CD4-positive, alpha-beta memory T cell (primary cell): ENCODE results near the gene SRMS. TPM values are rescaled to one million over a fixed set of nuclear protein-coding genes. Genes with fewer than 3 reads are reported as not detected.

ENCODE experiments used
- CTCF ChIA-PET: fragments of 350-600 bp; sonication (Branson Sonifier 250); formaldehyde crosslinking; loops from one replicate; lab custom pipeline; 2021; ENCODE audit warnings: inconsistent platforms; ENCODE audit not compliant: partially characterized antibody; lab: Charles Lee
- POLR2A ChIA-PET: fragments of 350-600 bp; sonication (Branson Sonifier 250); formaldehyde crosslinking; loops from one replicate; lab custom pipeline; 2021; ENCODE audit not compliant: partially characterized antibody; lab: Charles Lee
- DNase-seq, 5 donors: peaks; one replicate each; pipeline versions ENCODE4 v3.0.0 to v3.0.0-alpha.2; 2020 to 2022; ENCODE audit warnings: mixed read lengths in 1 of 5
- H3K27ac ChIP-seq: one replicate; pipeline ENCODE4 v1.7.0; 2013; ENCODE audit warnings: low read depth, low read length
- H3K27me3 ChIP-seq: 2 replicates; pipeline ENCODE4 v1.7.0; 2013; ENCODE audit warnings: mild to moderate bottlenecking, low read length, moderate library complexity; ENCODE audit not compliant: insufficient read depth
- H3K36me3 ChIP-seq: 2 replicates; pipeline ENCODE4 v1.7.0; 2013; ENCODE audit warnings: mild to moderate bottlenecking, low read length, moderate library complexity; ENCODE audit not compliant: insufficient read depth
- H3K4me1 ChIP-seq: 2 replicates; pipeline ENCODE4 v1.7.0; 2013; ENCODE audit warnings: mild to moderate bottlenecking, low read length, moderate library complexity; ENCODE audit not compliant: insufficient read depth
- H3K4me3 ChIP-seq, 2 donors: one replicate each; pipeline ENCODE4 v1.7.0; 2013; ENCODE audit warnings: low read length in 2 of 2, mild to moderate bottlenecking in 1 of 2
- H3K9me3 ChIP-seq, 2 donors: one replicate each; pipeline ENCODE4 v1.7.0; 2013; ENCODE audit warnings: low read length in 2 of 2, control low read depth in 1 of 2; ENCODE audit not compliant: control insufficient read depth in 1 of 2
- H3K27ac Mint-ChIP-seq, 7 donors: one replicate each; pipeline ENCODE4 v1.8.0; 2020 to 2021; ENCODE audit warnings: mixed read lengths in 7 of 7, mild to moderate bottlenecking in 6 of 7, inconsistent platforms in 3 of 7, moderate library complexity in 3 of 7
- H3K27me3 Mint-ChIP-seq, 2 donors: one replicate each; pipeline ENCODE4 v1.8.0; 2020 to 2021; ENCODE audit warnings: mixed read lengths in 2 of 2
- H3K36me3 Mint-ChIP-seq, 2 donors: one replicate each; pipeline ENCODE4 v1.8.0; 2020 to 2021; ENCODE audit warnings: mixed read lengths in 2 of 2, inconsistent platforms in 1 of 2, mild to moderate bottlenecking in 1 of 2
- H3K4me1 Mint-ChIP-seq, 4 donors: one replicate each; pipeline ENCODE4 v1.8.0; 2020 to 2021; ENCODE audit warnings: mixed read lengths in 4 of 4, mild to moderate bottlenecking in 1 of 4
- H3K4me3 Mint-ChIP-seq, 8 donors: one replicate each; pipeline ENCODE4 v1.8.0; 2020 to 2021; ENCODE audit warnings: mixed read lengths in 8 of 8, mild to moderate bottlenecking in 7 of 8, moderate library complexity in 6 of 8, inconsistent platforms in 3 of 8
- H3K9me3 Mint-ChIP-seq, 8 donors: one replicate each; pipeline ENCODE4 v1.8.0; 2020 to 2021; ENCODE audit warnings: mixed read lengths in 8 of 8, mild to moderate bottlenecking in 5 of 8, inconsistent platforms in 3 of 8, moderate library complexity in 1 of 8
- intact Hi-C: fragments of 100-400 bp; cut with micrococcal nuclease; formaldehyde crosslinking; loops from one replicate; pipeline ENCODE4 v1.15.1; 2023
- polyA plus RNA-seq, 2 donors: library from polyadenylated mRNA; unstranded; fragments of 300-500 nt; fragmentation: Illumina TruSeq; gene quantifications; one replicate each; pipeline ENCODE4 v1.2.3, GENCODE V29; 2021
- total RNA-seq, 2 experiments: library from RNA; stranded (reverse); gene quantifications; one replicate each; pipeline ENCODE4 v1.2.3, GENCODE V29; 2021

SRMS gene
- total and polyA plus RNA-seq, 4 experiments from 2014 or later, result not detected

DNA sequence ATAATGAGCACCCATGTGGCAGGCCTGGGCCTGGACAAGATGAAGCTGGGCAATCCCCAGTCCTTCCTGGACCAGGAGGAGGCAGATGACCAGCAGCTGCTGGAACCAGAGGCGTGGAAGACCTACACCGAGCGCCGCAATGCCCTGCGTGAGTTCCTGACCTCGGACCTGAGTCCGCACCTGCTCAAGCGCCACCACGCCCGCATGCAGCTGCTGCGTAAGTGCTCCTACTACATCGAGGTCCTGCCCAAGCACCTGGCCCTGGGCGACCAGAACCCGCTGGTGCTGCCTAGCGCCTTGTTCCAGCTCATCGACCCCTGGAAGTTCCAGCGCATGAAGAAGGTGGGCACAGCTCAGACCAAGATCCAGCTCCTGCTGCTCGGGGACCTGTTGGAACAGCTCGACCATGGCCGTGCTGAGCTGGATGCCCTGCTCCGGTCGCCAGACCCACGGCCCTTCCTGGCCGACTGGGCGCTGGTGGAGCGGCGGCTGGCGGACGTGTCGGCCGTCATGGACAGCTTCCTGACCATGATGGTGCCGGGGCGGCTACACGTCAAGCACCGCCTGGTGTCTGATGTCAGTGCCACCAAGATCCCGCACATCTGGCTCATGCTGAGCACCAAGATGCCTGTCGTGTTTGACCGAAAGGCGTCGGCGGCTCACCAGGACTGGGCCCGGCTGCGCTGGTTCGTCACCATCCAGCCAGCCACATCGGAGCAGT lies 8.3 kb upstream of the SRMS start:
- Mint-ChIP-seq H3K36me3 (peaks cover 3 to 4% of the 10 kb centered on the region in 2 donors), H3K27ac (peak overlapping the region in 1 of 7 donors; percentile 27), H3K9me3 (no peaks in the 10 kb centered on the region), H3K4me3 (no peak overlapping the region), H3K27me3 (peaks cover 0 to 4% of the 10 kb centered on the region in 2 donors), H3K4me1 (peaks cover 5 to 27% (median 14%) of the 10 kb centered on the region in 4 donors)
- H3K4me3 ChIP-seq, result no peak overlapping the region
- POLR2A ChIA-PET, result interaction anchor here (1.1 to 2.3 kb wide), 5 partner anchors 12 to 79 kb away, joined by 3 to 11 read pairs (median 6); partner anchors contain the start of genes HELZ2, PPDPF and PTK6
- H3K4me1 ChIP-seq, result peaks cover 22% of the 10 kb centered on the region
- no peak for DNase-seq
- no peaks in the 10 kb centered on the region for H3K9me3 ChIP-seq
- peaks cover 8% of the 10 kb centered on the region for H3K36me3 ChIP-seq
- no peaks in the 10 kb centered on the region for H3K27me3 ChIP-seq
- intact Hi-C loops, result no loop called here
- CTCF ChIA-PET, result no interaction called here
- no peak overlapping the region for H3K27ac ChIP-seq

GRCh38 chr20:63554361-63555278 lies 7.1 kb upstream of the SRMS start:
- peak overlapping the region in 1 of 2 donors; percentile 66 for H3K4me3 ChIP-seq
- peak overlapping the region; percentile 69 to 81 (median 76) for H3K4me3 Mint-ChIP-seq
- DNase-seq, result peak in 1 of 5 donors; percentile 22

GRCh38 chr20:63553933-63554290 lies 6.4 kb upstream of the SRMS start, which contains the start of gene FNDC11:
FNDC11 (plus strand) TSS chr20:63554159; CDS start chr20:63555664, 1,505 bp downstream.
- Mint-ChIP-seq H3K36me3 (no peaks in the 10 kb centered on the region), H3K27ac (peak within 1 kb of the TSS; percentile 93 to 98 (median 97)), H3K4me1 (peaks cover 5 to 27% (median 14%) of the 10 kb centered on the region in 4 donors), H3K9me3 (no peaks in the 10 kb centered on the region), H3K27me3 (peaks cover 0 to 6% of the 10 kb centered on the region in 2 donors), H3K4me3 (peak within 1 kb of the TSS; percentile 70 to 92 (median 78))
- peak within 1 kb of the TSS; percentile 23 to 66 for H3K4me3 ChIP-seq
- peak in 2 of 5 donors; percentile 38 to 68 for DNase-seq
- H3K27ac ChIP-seq, result peak within 1 kb of the TSS; percentile 69
- peaks cover 22% of the 10 kb centered on the region for H3K4me1 ChIP-seq
- H3K9me3 ChIP-seq, result no peaks in the 10 kb centered on the region
- intact Hi-C loops, result loop anchor here (1.0 to 5.0 kb wide), 6 partner anchors 13 to 104 kb away; partner anchors contain the start of genes GMEB2, HELZ2, PTK6 and RTEL1
- H3K27me3 ChIP-seq, result no peaks in the 10 kb centered on the region
- ChIA-PET CTCF (no interaction called here), POLR2A (interaction anchor here (1.4 to 3.1 kb wide), 8 partner anchors 14 to 183 kb away, joined by 5 to 19 read pairs (median 8); partner anchors contain the start of genes HELZ2, LIME1 and PPDPF)
- no peaks in the 10 kb centered on the region for H3K36me3 ChIP-seq

More at GRCh38 chr20:63554361-63555278, 7.1 kb upstream of the SRMS start:
- H3K4me1 ChIP-seq, result peaks cover 22% of the 10 kb centered on the region
- CTCF ChIA-PET, result no interaction called here
- POLR2A ChIA-PET, result interaction anchor here (0.6 to 3.1 kb wide), 9 partner anchors 12 to 182 kb away, joined by 3 to 17 read pairs (median 5); partner anchors contain the start of genes GMEB2, HELZ2, LIME1 and PPDPF
- Mint-ChIP-seq H3K36me3 (no peaks in the 10 kb centered on the region), H3K4me1 (peaks cover 5 to 27% (median 14%) of the 10 kb centered on the region in 4 donors), H3K9me3 (no peaks in the 10 kb centered on the region), H3K27ac (peak overlapping the region in 6 of 7 donors; percentile 46 to 97 (median 82)), H3K27me3 (peaks cover 0 to 4% of the 10 kb centered on the region in 2 donors)
- no peaks in the 10 kb centered on the region for H3K36me3 ChIP-seq
- no peaks in the 10 kb centered on the region for H3K27me3 ChIP-seq
- H3K27ac ChIP-seq, result peak overlapping the region; percentile 63
- no peaks in the 10 kb centered on the region for H3K9me3 ChIP-seq
- intact Hi-C loops, result loop anchor here (5.0 kb wide), 1 partner anchor 73 kb away; the partner anchor contains the start of gene GMEB2

DNA sequence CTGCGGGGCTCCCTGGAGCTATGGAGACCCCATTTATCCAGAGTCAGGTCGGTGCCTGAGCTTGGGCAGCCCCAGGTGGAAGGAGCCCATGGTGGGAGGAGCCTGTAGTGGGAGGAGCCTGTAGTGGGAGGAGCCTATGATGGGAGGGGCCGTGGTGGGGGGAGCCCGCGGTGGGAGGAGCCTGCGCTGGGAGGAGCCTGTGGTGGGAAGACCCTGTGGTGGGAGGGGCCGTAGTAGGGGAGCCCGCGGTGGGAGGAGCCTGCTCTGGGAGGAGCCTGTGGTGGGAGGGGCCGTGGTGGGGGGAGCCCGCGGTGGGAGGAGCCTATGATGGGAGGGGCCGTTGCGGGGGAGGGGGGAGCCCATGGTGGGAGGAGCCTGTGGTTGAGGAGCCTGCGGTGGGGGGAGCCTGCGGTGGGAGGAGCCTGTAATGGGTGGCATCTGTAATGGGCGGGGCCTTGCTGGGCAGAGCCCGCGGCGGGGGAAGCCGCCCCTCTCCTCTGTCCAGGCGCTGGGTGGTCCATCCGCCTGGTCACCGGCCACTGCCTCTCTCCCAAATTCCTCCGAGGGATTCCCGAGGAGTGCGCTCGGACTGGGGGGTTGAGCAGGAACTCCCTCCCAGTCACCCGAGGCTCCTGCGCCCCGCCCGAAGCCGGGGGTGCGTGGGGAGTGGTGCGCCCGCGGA lies 5.8 kb upstream of the SRMS start:
- H3K4me1 ChIP-seq, result peaks cover 22% of the 10 kb centered on the region
- peak overlapping the region; percentile 69 for H3K27ac ChIP-seq
- H3K4me1 Mint-ChIP-seq, result peaks cover 5 to 27% (median 14%) of the 10 kb centered on the region in 4 donors
- peak overlapping the region; percentile 93 to 98 (median 97) for H3K27ac Mint-ChIP-seq
- DNase-seq, result peak; percentile 87 to 93 (median 89)
- no peaks in the 10 kb centered on the region for H3K9me3 Mint-ChIP-seq
- H3K4me3 Mint-ChIP-seq, result peak overlapping the region; percentile 68 to 92 (median 76)
- ChIA-PET POLR2A (interaction anchor here (0.7 to 3.1 kb wide), 20 partner anchors 8 to 427 kb away, joined by 3 to 32 read pairs (median 5); partner anchors contain the start of genes ARFRP1, GMEB2, HELZ2 and LIME1), CTCF (interaction anchor here (0.6 to 4.7 kb wide), 3 partner anchors 16 to 74 kb away, joined by 3 to 33 read pairs (median 3); partner anchors contain the start of gene PTK6)
- intact Hi-C loops, result loop anchor here (1.0 to 5.0 kb wide), 6 partner anchors 14 to 105 kb away; partner anchors contain the start of genes GMEB2, HELZ2, PTK6 and RTEL1
- H3K27me3 Mint-ChIP-seq, result peaks cover 0 to 6% of the 10 kb centered on the region in 2 donors
- H3K4me3 ChIP-seq, result peak overlapping the region; percentile 23 to 66
- H3K36me3 ChIP-seq, result no peaks in the 10 kb centered on the region
- no peaks in the 10 kb centered on the region for H3K36me3 Mint-ChIP-seq
- no peaks in the 10 kb centered on the region for H3K27me3 ChIP-seq
- no peaks in the 10 kb centered on the region for H3K9me3 ChIP-seq

GRCh38 chr20:63552481-63553249 lies 5.1 kb upstream of the SRMS start:
- no peaks in the 10 kb centered on the region for H3K9me3 Mint-ChIP-seq
- peak overlapping the region; percentile 93 to 98 (median 97) for H3K27ac Mint-ChIP-seq
- no peaks in the 10 kb centered on the region for H3K36me3 ChIP-seq
- H3K9me3 ChIP-seq, result no peaks in the 10 kb centered on the region
- H3K36me3 Mint-ChIP-seq, result no peaks in the 10 kb centered on the region
- peaks cover 5 to 27% (median 14%) of the 10 kb centered on the region in 4 donors for H3K4me1 Mint-ChIP-seq
- peaks cover 0 to 6% of the 10 kb centered on the region in 2 donors for H3K27me3 Mint-ChIP-seq
- H3K4me3 ChIP-seq, result peak overlapping the region in 1 of 2 donors; percentile 30
- POLR2A ChIA-PET, result interaction anchor here (0.7 to 3.1 kb wide), 20 partner anchors 9 to 428 kb away, joined by 3 to 32 read pairs (median 5); partner anchors contain the start of genes ARFRP1, GMEB2, HELZ2 and LIME1
- CTCF ChIA-PET, result interaction anchor here (0.6 to 4.7 kb wide), 3 partner anchors 15 to 75 kb away, joined by 3 to 33 read pairs (median 3); partner anchors contain the start of gene PTK6
- H3K27me3 ChIP-seq, result no peaks in the 10 kb centered on the region
- H3K4me3 Mint-ChIP-seq, result peak overlapping the region; percentile 68 to 92 (median 76)
- intact Hi-C loops, result loop anchor here (1.0 to 5.0 kb wide), 7 partner anchors 15 to 106 kb away; partner anchors contain the start of genes GMEB2, HELZ2, PPDPF and PTK6
- DNase-seq, result peak; percentile 79 to 84 (median 82)
- H3K4me1 ChIP-seq, result peaks cover 22% of the 10 kb centered on the region
- peak overlapping the region; percentile 69 for H3K27ac ChIP-seq
